ENCODE measurements around the gene FRMD4A. TPM values are rescaled to one million over a fixed set of nuclear protein-coding genes. Genes with fewer than 3 reads are reported as not detected.

FRMD4A gene
- total RNA-seq, 4 donors from 2014 or later: 4.0 to 12.7 (median 5.6) TPM

DNA sequence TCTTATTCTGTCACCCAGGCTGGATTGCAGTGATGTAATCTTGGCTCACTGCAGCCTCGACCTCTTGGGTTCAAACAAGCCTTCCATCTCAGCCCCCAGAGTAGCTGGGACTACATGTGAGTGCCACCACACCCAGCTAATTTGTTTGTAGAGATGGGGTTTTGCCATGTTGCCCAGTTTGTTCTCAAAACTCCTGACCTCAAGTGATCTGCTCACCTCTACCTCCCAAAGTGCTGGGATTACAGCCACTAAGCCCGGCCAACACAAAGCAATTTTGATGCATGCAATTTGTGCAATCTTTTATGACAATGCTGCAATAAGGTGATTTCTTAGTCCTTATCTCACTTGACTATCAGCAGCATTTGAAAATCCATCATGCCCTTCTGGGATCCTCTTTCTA is 333.1 kb downstream of the FRMD4A start:
- Histone ChIP-seq H3K27me3 (no peaks in the 10 kb centered on the region), H3K4me1 (peaks cover 0 to 7% (median 0%) of the 10 kb centered on the region in 4 donors), H3K9me3 (no peaks in the 10 kb centered on the region), H3K36me3 (no peaks in the 10 kb centered on the region), H3K4me3 (no peak overlapping the region), H3K27ac (no peak overlapping the region)
- TF ChIP-seq, protein P1, sequence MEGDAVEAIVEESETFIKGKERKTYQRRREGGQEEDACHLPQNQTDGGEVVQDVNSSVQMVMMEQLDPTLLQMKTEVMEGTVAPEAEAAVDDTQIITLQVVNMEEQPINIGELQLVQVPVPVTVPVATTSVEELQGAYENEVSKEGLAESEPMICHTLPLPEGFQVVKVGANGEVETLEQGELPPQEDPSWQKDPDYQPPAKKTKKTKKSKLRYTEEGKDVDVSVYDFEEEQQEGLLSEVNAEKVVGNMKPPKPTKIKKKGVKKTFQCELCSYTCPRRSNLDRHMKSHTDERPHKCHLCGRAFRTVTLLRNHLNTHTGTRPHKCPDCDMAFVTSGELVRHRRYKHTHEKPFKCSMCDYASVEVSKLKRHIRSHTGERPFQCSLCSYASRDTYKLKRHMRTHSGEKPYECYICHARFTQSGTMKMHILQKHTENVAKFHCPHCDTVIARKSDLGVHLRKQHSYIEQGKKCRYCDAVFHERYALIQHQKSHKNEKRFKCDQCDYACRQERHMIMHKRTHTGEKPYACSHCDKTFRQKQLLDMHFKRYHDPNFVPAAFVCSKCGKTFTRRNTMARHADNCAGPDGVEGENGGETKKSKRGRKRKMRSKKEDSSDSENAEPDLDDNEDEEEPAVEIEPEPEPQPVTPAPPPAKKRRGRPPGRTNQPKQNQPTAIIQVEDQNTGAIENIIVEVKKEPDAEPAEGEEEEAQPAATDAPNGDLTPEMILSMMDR (IDR thresholded peaks at IDR 0.05): no peak
- TF ChIP-seq POLR2A (IDR thresholded peaks at IDR 0.05) (no peak), EP300 (IDR thresholded peaks at IDR 0.05; ENCODE audit: low read depth) (no peak), POLR2AphosphoS5 (IDR thresholded peaks at IDR 0.05) (no peak)
- intact Hi-C loops (cut with DNase I; ENCODE audit: low total_unique reads) (no loop called here), in situ Hi-C loops (cut with MboI; ENCODE audit: low pct_ligation_motif_present in 1 of 4, low pct_unique_long_range_greater_than_20kb in 1 of 4, low sequenced_read_pairs in 3 of 4) (no loop called here)
- 54% methylated on average over 2 of the region's 2 CpGs; no CpG with 5 or more reads in 1 of the 2 donors for WGBS, 2 donors (ENCODE audit: low coverage in 1 of 2)
- no peak for DNase-seq

DNA sequence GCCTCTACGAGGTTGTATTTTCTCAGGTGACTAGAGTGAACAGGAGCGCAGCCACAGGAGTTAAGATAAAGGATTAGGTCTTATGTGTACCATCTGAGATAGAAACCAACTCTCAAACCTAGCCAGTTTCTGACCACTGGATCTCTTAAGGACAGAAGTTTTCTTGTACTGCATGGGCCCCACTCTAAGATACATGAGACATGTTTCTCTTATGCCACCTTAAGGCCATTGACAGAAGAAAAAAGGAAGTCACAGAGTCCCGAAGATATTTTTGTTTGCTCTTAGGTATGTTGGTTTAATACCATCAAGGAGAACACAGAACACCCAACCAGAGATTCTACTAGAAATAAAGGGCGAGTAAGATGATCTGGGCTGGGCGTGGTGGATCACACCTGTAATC is 335.8 kb downstream of the FRMD4A start:
- Histone ChIP-seq H3K36me3 (no peaks in the 10 kb centered on the region), H3K27me3 (no peaks in the 10 kb centered on the region)

DNA sequence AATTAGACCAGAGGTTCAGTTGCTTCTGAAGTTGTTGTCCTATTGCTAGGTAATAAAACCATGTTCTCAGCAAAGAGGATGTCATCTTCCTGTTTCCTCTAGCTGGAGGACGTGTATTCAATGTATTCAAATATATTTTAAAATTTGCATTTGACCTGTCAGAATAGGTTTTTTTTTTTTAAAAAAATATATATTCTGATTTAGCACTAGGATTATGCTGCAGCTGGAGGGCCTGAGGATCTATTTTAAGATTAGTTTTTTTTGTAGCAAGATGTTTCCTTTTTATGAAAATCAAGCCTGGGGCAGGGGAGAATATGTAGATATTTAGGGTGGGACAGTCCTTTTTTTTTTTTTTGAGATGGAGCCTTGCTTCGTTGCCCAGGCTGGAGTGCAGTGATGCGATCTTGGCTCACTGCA is 337.0 kb downstream of the FRMD4A start:
- in situ Hi-C loops (cut with MboI; ENCODE audit: low pct_ligation_motif_present in 1 of 4, low pct_unique_long_range_greater_than_20kb in 1 of 4, low sequenced_read_pairs in 3 of 4) (no loop called here), intact Hi-C loops (cut with DNase I; ENCODE audit: low total_unique reads) (no loop called here)
- no peak overlapping the region for H3K27ac ChIP-seq
- peaks cover 0 to 17% (median 0%) of the 10 kb centered on the region in 4 donors for H3K4me1 ChIP-seq
- H3K9me3 ChIP-seq: no peaks in the 10 kb centered on the region
- no peak overlapping the region for H3K4me3 ChIP-seq
- DNase-seq: no peak
- WGBS, 2 donors (ENCODE audit: low coverage in 1 of 2): 15 to 45% methylated on average over 1 to 3 of the region's 3 CpGs
- no peaks in the 10 kb centered on the region for H3K36me3 ChIP-seq
- no peaks in the 10 kb centered on the region for H3K27me3 ChIP-seq
- no peak for TF ChIP-seq POLR2A (IDR thresholded peaks at IDR 0.05)
- TF ChIP-seq, protein P1 (IDR thresholded peaks at IDR 0.05): no peak

More for the DNA sequence above, 335.8 kb downstream of the FRMD4A start:
- Histone ChIP-seq H3K27ac (no peak overlapping the region), H3K4me3 (no peak overlapping the region), H3K9me3 (no peaks in the 10 kb centered on the region), H3K4me1 (peaks cover 0 to 15% (median 0%) of the 10 kb centered on the region in 4 donors)
- in situ Hi-C loops (cut with MboI; ENCODE audit: low pct_ligation_motif_present in 1 of 4, low pct_unique_long_range_greater_than_20kb in 1 of 4, low sequenced_read_pairs in 3 of 4) (no loop called here), intact Hi-C loops (cut with DNase I; ENCODE audit: low total_unique reads) (no loop called here)
- no peak for DNase-seq
- WGBS, 2 donors (ENCODE audit: low coverage in 1 of 2): 51 to 62% methylated on average over 5 of the region's 5 CpGs
- TF ChIP-seq, protein P1 (IDR thresholded peaks at IDR 0.05): no peak
- TF ChIP-seq EP300 (IDR thresholded peaks at IDR 0.05; ENCODE audit: low read depth) (no peak), POLR2AphosphoS5 (IDR thresholded peaks at IDR 0.05) (no peak), POLR2A (IDR thresholded peaks at IDR 0.05) (no peak)

DNA sequence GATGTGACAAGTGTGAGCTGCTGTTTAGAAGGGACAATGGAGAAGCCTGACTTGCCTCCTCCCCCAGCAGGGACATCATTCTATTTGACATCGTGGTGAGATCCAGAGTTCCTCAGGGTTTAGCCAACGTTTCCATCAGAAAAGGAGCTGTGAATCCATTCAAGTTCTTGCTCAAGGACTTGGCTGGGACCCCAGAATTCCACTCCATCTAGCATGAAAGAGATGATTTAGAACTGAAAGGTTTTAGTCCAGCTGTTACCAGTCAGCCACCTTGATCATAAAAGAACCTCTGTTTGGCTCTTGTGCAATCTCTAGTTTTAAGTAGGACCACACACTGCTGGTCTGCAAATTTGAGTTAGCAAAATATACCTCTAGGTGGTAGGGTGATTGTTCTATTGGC is 337.6 kb downstream of the FRMD4A start:
- H3K4me3 ChIP-seq: no peak overlapping the region
- no peak for DNase-seq
- H3K4me1 ChIP-seq: peaks cover 0 to 17% (median 0%) of the 10 kb centered on the region in 4 donors
- no peaks in the 10 kb centered on the region for H3K36me3 ChIP-seq
- in situ Hi-C loops (cut with MboI; ENCODE audit: low pct_ligation_motif_present in 1 of 4, low pct_unique_long_range_greater_than_20kb in 1 of 4, low sequenced_read_pairs in 3 of 4) (no loop called here), intact Hi-C loops (cut with DNase I; ENCODE audit: low total_unique reads) (no loop called here)
- no peaks in the 10 kb centered on the region for H3K27me3 ChIP-seq
- WGBS, 2 donors (ENCODE audit: low coverage in 1 of 2): 41% methylated on average over 2 of the region's 2 CpGs; no CpG with 5 or more reads in 1 of the 2 donors
- no peaks in the 10 kb centered on the region for H3K9me3 ChIP-seq
- H3K27ac ChIP-seq: peak overlapping the region in 1 of 4 donors; percentile 34
- TF ChIP-seq POLR2A (IDR thresholded peaks at IDR 0.05) (no peak), POLR2AphosphoS5 (IDR thresholded peaks at IDR 0.05) (peak in 2 of 3 donors; percentile 12 to 26), EP300 (IDR thresholded peaks at IDR 0.05; ENCODE audit: low read depth) (no peak)
- TF ChIP-seq, protein P1 (IDR thresholded peaks at IDR 0.05): no peak
